GM12878 (cell line): Measurements from ENCODE around the gene RNU5B-1. TPM values are rescaled to one million over a fixed set of nuclear protein-coding genes. Genes with fewer than 3 reads are reported as not detected.

ENCODE experiments used
- ATAC-seq: fragments of 200-7000 bp; cut with Tn5 transposase; 3 replicates; pipeline ENCODE4 v1.9.1; 2020; ENCODE audit warnings: mild to moderate bottlenecking, moderate library complexity
- BruUV-seq: library from RNA; stranded (reverse); fragments of 400-500 nt; replicated peaks from 2 replicates; lab custom pipeline; 2021; lab: Mats Ljungman, UMichigan
- CTCF ChIA-PET: fragments of 300-600 bp; sonication (Branson Sonifier 250); formaldehyde crosslinking; extraction: SDS; loops from one replicate; lab custom pipeline; 2021; ENCODE audit warnings: inconsistent platforms; lab: Yijun Ruan, JAX
- POLR2A ChIA-PET: fragments of 350-600 bp; formaldehyde crosslinking; extraction: SDS; loops from one replicate; lab custom pipeline; 2021; ENCODE audit warnings: inconsistent platforms; lab: Charles Lee
- RAD21 ChIA-PET: fragments of 300-600 bp; sonication (Branson Sonifier 250); formaldehyde crosslinking; loops from one replicate; lab custom pipeline; 2023; ENCODE audit warnings: antibody characterized with exemption; ENCODE audit not compliant: unreplicated experiment; lab: Charles Lee
- SMC1A ChIA-PET: fragments of 300-600 bp; sonication (Branson Sonifier 250); formaldehyde crosslinking; loops from one replicate; lab custom pipeline; 2023; ENCODE audit not compliant: unreplicated experiment, uncharacterized antibody; lab: Charles Lee
- DNase-seq: peaks from one replicate; pipeline ENCODE4 v3.0.0-alpha.2; 2011; ENCODE audit warnings: low read depth, low spot score
- FAIRE-seq: peaks from 3 replicates; lab custom pipeline; 2011; peaks lifted over from hg19 to GRCh38; lab: Jason Lieb, UNC
- H2AFZ ChIP-seq: 2 replicates; pipeline ENCODE4 v1.6.0; 2011; ENCODE audit warnings: low read depth, low read length, control low read depth; ENCODE audit not compliant: control insufficient read depth
- H3K27ac ChIP-seq: 2 replicates; pipeline ENCODE4 v1.5.1; 2011; ENCODE audit warnings: control low read depth; ENCODE audit not compliant: control insufficient read depth, insufficient read depth
- H3K27me3 ChIP-seq, 2 experiments: replicated peaks in 1 of 2; 2 replicates each; pipeline versions ENCODE4 v1.6.0 to v1.6.1; 2011; ENCODE audit warnings: low read length in 1 of 2; ENCODE audit not compliant: control insufficient read depth in 2 of 2, insufficient read depth in 2 of 2
- H3K36me3 ChIP-seq, 2 experiments: 2 replicates each; pipeline ENCODE4 v1.5.1; 2011; ENCODE audit warnings: low read length in 1 of 2; ENCODE audit not compliant: control insufficient read depth in 2 of 2, insufficient read depth in 2 of 2
- H3K4me1 ChIP-seq: 2 replicates; pipeline ENCODE4 v1.6.1; 2011; ENCODE audit warnings: mild to moderate bottlenecking, low read length, moderate library complexity, mixed read lengths; ENCODE audit not compliant: control insufficient read depth, insufficient read depth
- H3K4me2 ChIP-seq: 2 replicates; pipeline ENCODE4 v1.6.0; 2011; ENCODE audit warnings: control low read depth; ENCODE audit not compliant: control insufficient read depth, insufficient read depth
- H3K4me3 ChIP-seq: fragments of 200-600 bp; sonication (generic); 2 replicates; pipeline ENCODE4 v1.5.1; 2016
- H3K79me2 ChIP-seq: 2 replicates; pipeline ENCODE4 v1.6.0; 2011; ENCODE audit warnings: low read length; ENCODE audit not compliant: control insufficient read depth, insufficient read depth
- H3K9ac ChIP-seq: 2 replicates; pipeline ENCODE4 v1.8.0; 2011; ENCODE audit warnings: low read length, control low read depth, mixed read lengths; ENCODE audit not compliant: control insufficient read depth, insufficient read depth
- H3K9me3 ChIP-seq: replicated peaks from 3 replicates; pipeline ENCODE4 v1.5.1; 2011; ENCODE audit warnings: mild to moderate bottlenecking, low read length; ENCODE audit not compliant: control insufficient read depth, insufficient read depth
- H4K20me1 ChIP-seq: 2 replicates; pipeline ENCODE4 v1.6.0; 2011; ENCODE audit not compliant: control insufficient read depth, insufficient read depth
- ELK1 ChIP-seq: IDR thresholded peaks from 2 replicates; pipeline ENCODE4 v1.6.1; 2012; ENCODE audit warnings: low read depth, low read length, improper control_type of control experiment
- IKZF2 ChIP-seq, 2 experiments: fragments of 450-650 bp; IDR thresholded peaks; 2 replicates each; pipeline ENCODE4 v1.6.1; 2017; ENCODE audit warnings: mild to moderate bottlenecking in 2 of 2, moderate library complexity in 2 of 2
- KLF5 ChIP-seq: fragments of 450-650 bp; IDR thresholded peaks from 2 replicates; pipeline ENCODE4 v1.6.1; 2014; ENCODE audit warnings: mild to moderate bottlenecking; ENCODE audit not compliant: partially characterized antibody
- NR2C2 ChIP-seq: IDR thresholded peaks from 2 replicates; pipeline ENCODE4 v1.6.1; 2011; ENCODE audit warnings: borderline replicate concordance, low read depth; ENCODE audit not compliant: control insufficient read depth, insufficient read length
- PRDM15 ChIP-seq: fragments of 450-650 bp; formaldehyde crosslinking; IDR thresholded peaks from 2 replicates; pipeline ENCODE4 v1.4.0; 2020; ENCODE audit warnings: mild to moderate bottlenecking, moderate library complexity
- RFX5 ChIP-seq: IDR thresholded peaks from 2 replicates; pipeline ENCODE4 v1.6.1; 2011; ENCODE audit warnings: low read depth, low read length, improper control_type of control experiment
- SIX5 ChIP-seq: IDR thresholded peaks from 2 replicates; pipeline ENCODE4 v1.6.1; 2011; ENCODE audit warnings: mild to moderate bottlenecking, low read depth, low read length, moderate library complexity; ENCODE audit not compliant: severe bottlenecking
- WRNIP1 ChIP-seq: IDR thresholded peaks from 2 replicates; pipeline ENCODE4 v1.6.1; 2011; ENCODE audit warnings: low read depth, low read length, improper control_type of control experiment, borderline replicate concordance
- WGBS: methylation state at CpG from one replicate; pipeline ENCODE4 v1.1.6; 2016; ENCODE audit warnings: low lambda C conversion rate; ENCODE audit not compliant: insufficient replicate concordance, insufficient coverage; ENCODE audit errors: missing lambda C conversion rate; 5-methylcytosine and 5-hydroxymethylcytosine counted together
- in situ Hi-C: fragments of 300-500 bp; cut with MboI; formaldehyde crosslinking; loops from 9 replicates; pipeline ENCODE4 v1.14.3; 2018; ENCODE audit warnings: mixed read lengths
- intact Hi-C: fragments of 100-400 bp; cut with micrococcal nuclease; formaldehyde crosslinking; loops from one replicate; pipeline ENCODE4 v1.14.2; 2022; ENCODE audit not compliant: unreplicated experiment
- polyA plus RNA-seq, 11 experiments: library from polyadenylated mRNA; depleted of rRNA in 4 of 11; unstranded in 6 of 11; stranded (reverse) in 5 of 11; fragments of >200 nt; fragmentation: Nextera tagmentation in 4 of 11; fragmentation: Illumina TruSeq in 1 of 11; extraction: Ambion mirVana in 4 of 11; extraction: Trizol in 1 of 11; gene quantifications; 1 replicate in 1 of 11; 2 replicates in 10 of 11; pipeline versions ENCODE4 v1.2.1 to v1.2.3, GENCODE V29; 2011 to 2016; ENCODE audit warnings: inconsistent platforms in 2 of 11, missing spikeins in 2 of 11, low read depth in 1 of 11
- total RNA-seq, 4 experiments: library from RNA; depleted of rRNA in 3 of 4; stranded (reverse); fragments of >200 nt in 3 of 4; fragmentation: Illumina TruSeq in 1 of 4; extraction: Trizol in 1 of 4; gene quantifications; 2 replicates each; pipeline versions ENCODE4 v1.2.1 to v1.2.3, GENCODE V29; 2013 to 2021
- TF ChIP-seq, protein P1 (sequence below): IDR thresholded peaks from 2 replicates; pipeline ENCODE4 v1.6.1; 2012; ENCODE audit warnings: improper control_type of control experiment, low read depth, low read length; ENCODE audit not compliant: insufficient replicate concordance

Gene RNU5B-1
- total and polyA plus RNA-seq, 10 of the 15 experiments (the other 5 are each of a cell fraction or from before 2014, with no cell fraction given) = 19.1 TPM; not detected in 9

DNA sequence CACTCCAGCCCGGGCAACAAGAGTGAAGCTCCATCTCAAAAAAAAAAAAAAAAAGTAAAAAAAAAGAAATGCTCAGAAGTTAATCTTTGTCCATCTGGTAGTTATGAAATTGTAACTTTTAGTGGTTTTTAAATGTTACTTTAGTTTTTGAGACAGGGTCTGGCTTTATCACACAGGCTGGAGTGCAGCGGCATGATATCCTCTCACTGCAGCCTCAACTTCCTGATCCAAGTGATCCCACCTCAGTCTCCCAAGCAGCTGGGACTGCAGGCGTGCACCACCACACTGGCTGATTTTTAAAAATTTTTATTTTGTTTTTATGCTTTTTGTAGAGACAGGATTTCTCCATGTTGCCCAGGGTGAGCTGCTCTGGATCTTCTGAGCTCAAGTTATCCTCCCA, 1.3 kb downstream of the RNU5B-1 start:
- Histone ChIP-seq H3K4me3 (no peak overlapping the region), H3K9me3 (no peaks in the 10 kb centered on the region; the same call in 2 of the 3 replicates), H3K27ac (no peak overlapping the region), H3K27me3 (no peaks in the 10 kb centered on the region), H3K4me1 (peaks cover 7% of the 10 kb centered on the region), H3K36me3 (no peaks in the 10 kb centered on the region), H2AFZ (no peak overlapping the region), H4K20me1 (no peaks in the 10 kb centered on the region), H3K4me2 (no peak overlapping the region), H3K79me2 (no peaks in the 10 kb centered on the region), H3K9ac (no peak overlapping the region)
- ChIA-PET POLR2A (interaction anchor here (0.6 to 0.9 kb wide), 9 partner anchors 8 to 814 kb away, joined by 3 to 8 read pairs (median 4); no protein-coding TSS in a partner anchor), RAD21 (interaction anchor here (1.5 to 1.9 kb wide), 2 partner anchors 13 to 20 kb away, joined by 5 to 18 read pairs; partner anchors contain the start of gene PARP16), CTCF (interaction anchor here (0.6 to 1.1 kb wide), 2 partner anchors 94 to 1313 kb away, joined by 3 to 5 read pairs; no protein-coding TSS in a partner anchor), SMC1A (interaction anchor here (0.6 to 2.0 kb wide), 4 partner anchors 18 to 448 kb away, joined by 3 to 8 read pairs (median 3); no protein-coding TSS in a partner anchor)
- WGBS = 67% methylated on average over 2 of the region's 3 CpGs
- DNase-seq (no peak), FAIRE-seq (no peak), ATAC-seq (no peak)
- TF ChIP-seq RFX5 (no peak), WRNIP1 (no peak), PRDM15 (CRISPR knock-in tag) (no peak), NR2C2 (no peak), ELK1 (no peak), SIX5 (no peak), IKZF2 (IDR thresholded peaks at IDR 0.05) (no peak), KLF5 (no peak)
- TF ChIP-seq, protein P1, sequence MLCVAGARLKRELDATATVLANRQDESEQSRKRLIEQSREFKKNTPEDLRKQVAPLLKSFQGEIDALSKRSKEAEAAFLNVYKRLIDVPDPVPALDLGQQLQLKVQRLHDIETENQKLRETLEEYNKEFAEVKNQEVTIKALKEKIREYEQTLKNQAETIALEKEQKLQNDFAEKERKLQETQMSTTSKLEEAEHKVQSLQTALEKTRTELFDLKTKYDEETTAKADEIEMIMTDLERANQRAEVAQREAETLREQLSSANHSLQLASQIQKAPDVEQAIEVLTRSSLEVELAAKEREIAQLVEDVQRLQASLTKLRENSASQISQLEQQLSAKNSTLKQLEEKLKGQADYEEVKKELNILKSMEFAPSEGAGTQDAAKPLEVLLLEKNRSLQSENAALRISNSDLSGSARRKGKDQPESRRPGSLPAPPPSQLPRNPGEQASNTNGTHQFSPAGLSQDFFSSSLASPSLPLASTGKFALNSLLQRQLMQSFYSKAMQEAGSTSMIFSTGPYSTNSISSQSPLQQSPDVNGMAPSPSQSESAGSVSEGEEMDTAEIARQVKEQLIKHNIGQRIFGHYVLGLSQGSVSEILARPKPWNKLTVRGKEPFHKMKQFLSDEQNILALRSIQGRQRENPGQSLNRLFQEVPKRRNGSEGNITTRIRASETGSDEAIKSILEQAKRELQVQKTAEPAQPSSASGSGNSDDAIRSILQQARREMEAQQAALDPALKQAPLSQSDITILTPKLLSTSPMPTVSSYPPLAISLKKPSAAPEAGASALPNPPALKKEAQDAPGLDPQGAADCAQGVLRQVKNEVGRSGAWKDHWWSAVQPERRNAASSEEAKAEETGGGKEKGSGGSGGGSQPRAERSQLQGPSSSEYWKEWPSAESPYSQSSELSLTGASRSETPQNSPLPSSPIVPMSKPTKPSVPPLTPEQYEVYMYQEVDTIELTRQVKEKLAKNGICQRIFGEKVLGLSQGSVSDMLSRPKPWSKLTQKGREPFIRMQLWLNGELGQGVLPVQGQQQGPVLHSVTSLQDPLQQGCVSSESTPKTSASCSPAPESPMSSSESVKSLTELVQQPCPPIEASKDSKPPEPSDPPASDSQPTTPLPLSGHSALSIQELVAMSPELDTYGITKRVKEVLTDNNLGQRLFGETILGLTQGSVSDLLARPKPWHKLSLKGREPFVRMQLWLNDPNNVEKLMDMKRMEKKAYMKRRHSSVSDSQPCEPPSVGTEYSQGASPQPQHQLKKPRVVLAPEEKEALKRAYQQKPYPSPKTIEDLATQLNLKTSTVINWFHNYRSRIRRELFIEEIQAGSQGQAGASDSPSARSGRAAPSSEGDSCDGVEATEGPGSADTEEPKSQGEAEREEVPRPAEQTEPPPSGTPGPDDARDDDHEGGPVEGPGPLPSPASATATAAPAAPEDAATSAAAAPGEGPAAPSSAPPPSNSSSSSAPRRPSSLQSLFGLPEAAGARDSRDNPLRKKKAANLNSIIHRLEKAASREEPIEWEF = no peak
- in situ Hi-C loops (no loop called here), intact Hi-C loops (loop anchor here (2.0 kb wide), 1 partner anchor 117 kb away; no protein-coding TSS in a partner anchor)
- no TSS peak for BruUV-seq
